ENCODE measurements around the gene PCED1B.

DNA sequence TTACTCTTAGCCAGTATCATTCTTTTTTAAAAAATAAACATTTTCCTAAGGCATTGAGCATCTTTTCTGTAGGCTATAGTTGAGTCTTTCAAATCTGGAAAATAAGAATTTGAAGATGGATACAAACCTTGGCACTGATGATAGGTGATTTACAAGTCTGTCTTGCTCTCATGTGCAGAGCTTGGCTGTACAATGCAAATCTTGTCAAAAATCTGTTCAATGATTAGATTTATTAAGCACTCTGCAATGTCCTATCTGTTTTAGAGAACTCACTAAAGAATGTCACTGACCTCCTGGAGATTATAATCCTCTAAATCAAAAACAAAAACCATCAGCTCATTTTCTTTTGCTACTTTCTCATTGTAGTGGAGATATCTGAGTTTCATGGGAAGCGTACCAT, 43.2 kb downstream of the PCED1B start:
- TF ChIP-seq, protein P1, sequence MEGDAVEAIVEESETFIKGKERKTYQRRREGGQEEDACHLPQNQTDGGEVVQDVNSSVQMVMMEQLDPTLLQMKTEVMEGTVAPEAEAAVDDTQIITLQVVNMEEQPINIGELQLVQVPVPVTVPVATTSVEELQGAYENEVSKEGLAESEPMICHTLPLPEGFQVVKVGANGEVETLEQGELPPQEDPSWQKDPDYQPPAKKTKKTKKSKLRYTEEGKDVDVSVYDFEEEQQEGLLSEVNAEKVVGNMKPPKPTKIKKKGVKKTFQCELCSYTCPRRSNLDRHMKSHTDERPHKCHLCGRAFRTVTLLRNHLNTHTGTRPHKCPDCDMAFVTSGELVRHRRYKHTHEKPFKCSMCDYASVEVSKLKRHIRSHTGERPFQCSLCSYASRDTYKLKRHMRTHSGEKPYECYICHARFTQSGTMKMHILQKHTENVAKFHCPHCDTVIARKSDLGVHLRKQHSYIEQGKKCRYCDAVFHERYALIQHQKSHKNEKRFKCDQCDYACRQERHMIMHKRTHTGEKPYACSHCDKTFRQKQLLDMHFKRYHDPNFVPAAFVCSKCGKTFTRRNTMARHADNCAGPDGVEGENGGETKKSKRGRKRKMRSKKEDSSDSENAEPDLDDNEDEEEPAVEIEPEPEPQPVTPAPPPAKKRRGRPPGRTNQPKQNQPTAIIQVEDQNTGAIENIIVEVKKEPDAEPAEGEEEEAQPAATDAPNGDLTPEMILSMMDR (IDR thresholded peaks at IDR 0.05): no peak
- no peak for TF ChIP-seq POLR2A (IDR thresholded peaks at IDR 0.05)
